ES-I3 (cell line): Measurements from ENCODE around the gene LRFN4.

ENCODE experiments used
- H3K36me3 ChIP-seq: 2 replicates; pipeline ENCODE4 v1.6.1; 2013; ENCODE audit warnings: mild to moderate bottlenecking, low read length, control low read depth, moderate library complexity; ENCODE audit not compliant: insufficient read depth
- H3K4me1 ChIP-seq: 2 replicates; pipeline ENCODE4 v1.6.1; 2013; ENCODE audit warnings: mild to moderate bottlenecking, control low read depth, low read length; ENCODE audit not compliant: insufficient read depth
- H3K9ac ChIP-seq: 2 replicates; pipeline ENCODE4 v1.6.1; 2013; ENCODE audit warnings: low read depth, mild to moderate bottlenecking, low read length, moderate library complexity
- H3K9me3 ChIP-seq: 2 replicates; pipeline ENCODE4 v1.6.1; 2013; ENCODE audit warnings: mild to moderate bottlenecking, low read length, moderate library complexity; ENCODE audit not compliant: control insufficient read depth, insufficient read depth

Gene LRFN4

GRCh38 chr11:66868082-66868725, 11.3 kb downstream of the LRFN4 start:
- H3K36me3 ChIP-seq: no peaks in the 10 kb centered on the region
- H3K9me3 ChIP-seq: no peaks in the 10 kb centered on the region
- H3K4me1 ChIP-seq: peaks cover 6% of the 10 kb centered on the region; the same call in 1 of the 2 replicates
- no peak overlapping the region for H3K9ac ChIP-seq

- Histone ChIP-seq H3K4me1 (peaks cover 6% of the 10 kb centered on the region; the same call in 1 of the 2 replicates), H3K9ac (no peak overlapping the region; the same call in 1 of the 2 replicates), H3K36me3 (no peaks in the 10 kb centered on the region)
Observed at GRCh38 chr11:66868726-66869566, 12.1 kb downstream of the LRFN4 start.

GRCh38 chr11:66869567-66869870, 12.7 kb downstream of the LRFN4 start:
- Histone ChIP-seq H3K9me3 (no peaks in the 10 kb centered on the region), H3K9ac (no peak overlapping the region), H3K36me3 (no peaks in the 10 kb centered on the region), H3K4me1 (peaks cover 6% of the 10 kb centered on the region; the same call in 1 of the 2 replicates)

More at GRCh38 chr11:66868726-66869566, 12.1 kb downstream of the LRFN4 start:
- no peaks in the 10 kb centered on the region for H3K9me3 ChIP-seq

GRCh38 chr11:66870131-66870530, 13.3 kb downstream of the LRFN4 start:
- no peak overlapping the region for H3K9ac ChIP-seq
- H3K4me1 ChIP-seq: peaks cover 6% of the 10 kb centered on the region; the same call in 1 of the 2 replicates
- H3K9me3 ChIP-seq: no peaks in the 10 kb centered on the region
- no peaks in the 10 kb centered on the region for H3K36me3 ChIP-seq

- no peaks in the 10 kb centered on the region for H3K36me3 ChIP-seq
- H3K4me1 ChIP-seq: peaks cover 6% of the 10 kb centered on the region; the same call in 1 of the 2 replicates
- H3K9ac ChIP-seq: no peak overlapping the region
- H3K9me3 ChIP-seq: no peaks in the 10 kb centered on the region
Observed at GRCh38 chr11:66870616-66871520, 14.0 kb downstream of the LRFN4 start.

GRCh38 chr11:66871521-66871901, 14.6 kb downstream of the LRFN4 start:
- H3K9me3 ChIP-seq: no peaks in the 10 kb centered on the region
- no peak overlapping the region for H3K9ac ChIP-seq
- no peaks in the 10 kb centered on the region for H3K36me3 ChIP-seq
- H3K4me1 ChIP-seq: peaks cover 6% of the 10 kb centered on the region; the same call in 1 of the 2 replicates

GRCh38 chr11:66874232-66874631, 17.4 kb downstream of the LRFN4 start:
- Histone ChIP-seq H3K9me3 (no peaks in the 10 kb centered on the region), H3K4me1 (0 out of 2 replicates have a peak, but pooled peaks cover 1% of the 10 kb centered on the region), H3K36me3 (no peaks in the 10 kb centered on the region), H3K9ac (no peak overlapping the region)

- H3K36me3 ChIP-seq: no peaks in the 10 kb centered on the region
- no peaks in the 10 kb centered on the region for H3K9me3 ChIP-seq
- no peak overlapping the region for H3K9ac ChIP-seq
- 0 out of 2 replicates have a peak, but pooled peaks cover 3% of the 10 kb centered on the region for H3K4me1 ChIP-seq
Observed at GRCh38 chr11:66875378-66875777, 18.5 kb downstream of the LRFN4 start.

GRCh38 chr11:66877588-66878385, 20.9 kb downstream of the LRFN4 start:
- Histone ChIP-seq H3K36me3 (no peaks in the 10 kb centered on the region), H3K9me3 (no peaks in the 10 kb centered on the region), H3K9ac (no peak overlapping the region), H3K4me1 (peaks cover 19% of the 10 kb centered on the region)

- no peaks in the 10 kb centered on the region for H3K9me3 ChIP-seq
- no peak overlapping the region for H3K9ac ChIP-seq
- peaks cover 19% of the 10 kb centered on the region for H3K4me1 ChIP-seq
- no peaks in the 10 kb centered on the region for H3K36me3 ChIP-seq
Observed at GRCh38 chr11:66878474-66878873, 21.6 kb downstream of the LRFN4 start.

- Histone ChIP-seq H3K9ac (no peak overlapping the region), H3K4me1 (peaks cover 19% of the 10 kb centered on the region), H3K36me3 (no peaks in the 10 kb centered on the region), H3K9me3 (no peaks in the 10 kb centered on the region)
Observed at GRCh38 chr11:66879000-66879399, 22.1 kb downstream of the LRFN4 start.

- H3K9ac ChIP-seq: no peak overlapping the region
- peaks cover 19% of the 10 kb centered on the region for H3K4me1 ChIP-seq
Observed at GRCh38 chr11:66879583-66879982, 22.7 kb downstream of the LRFN4 start.

GRCh38 chr11:66879999-66880398, 23.1 kb downstream of the LRFN4 start:
- H3K4me1 ChIP-seq: peaks cover 19% of the 10 kb centered on the region
- H3K36me3 ChIP-seq: no peaks in the 10 kb centered on the region
- no peak overlapping the region for H3K9ac ChIP-seq
- H3K9me3 ChIP-seq: no peaks in the 10 kb centered on the region

More at GRCh38 chr11:66879583-66879982, 22.7 kb downstream of the LRFN4 start:
- Histone ChIP-seq H3K36me3 (no peaks in the 10 kb centered on the region), H3K9me3 (no peaks in the 10 kb centered on the region)
